Measurements from ENCODE around the gene GALNT2.

GALNT2 gene

GRCh38 chr1:230073371-230074035 is 6.5 kb downstream of the GALNT2 start:
- no peak for DNase-seq

- no peak for DNase-seq
Measured at GRCh38 chr1:230074270-230074669, 7.2 kb downstream of the GALNT2 start.

- DNase-seq: no peak
Measured at GRCh38 chr1:230074762-230075161, 7.7 kb downstream of the GALNT2 start.

- DNase-seq: no peak
Measured at GRCh38 chr1:230076121-230076520, 9.1 kb downstream of the GALNT2 start.

GRCh38 chr1:230077011-230077410 is 10.0 kb downstream of the GALNT2 start:
- DNase-seq: no peak

- DNase-seq: no peak
Measured at GRCh38 chr1:230077436-230078213, 10.6 kb downstream of the GALNT2 start.

- DNase-seq: no peak
Measured at GRCh38 chr1:230079199-230080024, 12.4 kb downstream of the GALNT2 start.

GRCh38 chr1:230080822-230081221 is 13.8 kb downstream of the GALNT2 start:
- DNase-seq: no peak

GRCh38 chr1:230081751-230082150 is 14.7 kb downstream of the GALNT2 start:
- no peak for DNase-seq

GRCh38 chr1:230082211-230082610 is 15.2 kb downstream of the GALNT2 start:
- DNase-seq: no peak

- no peak for DNase-seq
Measured at GRCh38 chr1:230083053-230083452, 16.0 kb downstream of the GALNT2 start.

GRCh38 chr1:230083746-230084407 is 16.8 kb downstream of the GALNT2 start:
- no peak for DNase-seq

GRCh38 chr1:230084408-230085177 is 17.6 kb downstream of the GALNT2 start:
- no peak for DNase-seq

GRCh38 chr1:230085178-230085515 is 18.1 kb downstream of the GALNT2 start:
- DNase-seq: no peak

GRCh38 chr1:230086151-230086550 is 19.1 kb downstream of the GALNT2 start:
- no peak for DNase-seq

- DNase-seq: no peak
Measured at GRCh38 chr1:230087028-230087716, 20.1 kb downstream of the GALNT2 start.

- DNase-seq: no peak
Measured at GRCh38 chr1:230087717-230088105, 20.7 kb downstream of the GALNT2 start.

GRCh38 chr1:230090194-230090711 is 23.2 kb downstream of the GALNT2 start:
- DNase-seq: no peak

- no peak for DNase-seq
Measured at GRCh38 chr1:230091473-230092231, 24.6 kb downstream of the GALNT2 start.

GRCh38 chr1:230094746-230095145 is 27.7 kb downstream of the GALNT2 start:
- no peak for DNase-seq

GRCh38 chr1:230095938-230096337 is 28.9 kb downstream of the GALNT2 start:
- DNase-seq: no peak

All from CD4-positive, alpha-beta T cell treated with Interleukin-15 for 1 hour (primary cell).